ENCODE data around the gene SLC39A11.
"Not testable (repeated sequence)": the region's sequence is repeated elsewhere in the genome, so short reads cannot be mapped to it uniquely, and the experiment has no call there.

Gene SLC39A11

DNA sequence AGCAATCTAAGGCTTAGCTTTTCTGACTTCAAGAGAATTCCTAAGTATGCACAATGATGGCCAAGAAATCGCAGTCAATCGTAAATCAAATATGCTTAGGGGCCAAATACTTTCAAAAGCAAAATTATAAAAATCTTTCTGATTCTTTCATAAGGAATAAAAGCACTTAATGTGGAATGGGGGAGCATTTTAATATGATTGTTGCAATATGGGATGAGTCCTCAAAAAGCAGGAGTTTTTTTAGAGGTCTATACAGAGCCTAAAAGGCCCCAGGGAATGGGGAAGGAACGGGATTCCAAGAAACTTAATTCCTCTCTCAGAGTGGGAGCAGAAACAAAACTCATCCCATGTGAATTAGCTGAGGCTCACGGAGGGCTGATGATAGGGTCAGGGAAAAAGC, 14.7 kb upstream of the SLC39A11 start:
- no peak for DNase-seq (ENCODE audit: low read depth)

DNA sequence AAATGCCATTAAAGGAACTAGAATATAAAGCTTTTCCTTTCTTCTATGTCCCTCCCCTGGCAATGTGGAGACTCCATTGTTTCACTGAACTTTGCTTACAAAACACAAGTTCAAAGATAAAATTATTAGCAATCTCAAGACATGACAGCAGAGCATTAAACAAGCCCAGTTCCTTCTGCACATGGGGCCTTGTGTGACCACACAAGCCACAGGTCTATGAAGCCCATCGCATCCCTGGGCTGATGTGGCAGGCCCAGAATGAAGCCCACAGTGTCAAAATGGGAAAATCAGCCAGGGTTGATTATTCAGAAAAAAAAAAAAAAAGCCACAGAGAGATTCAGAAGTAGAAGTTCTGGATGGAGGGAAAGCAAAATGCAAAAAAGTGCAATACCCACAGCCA, 12.9 kb upstream of the SLC39A11 start:
- DNase-seq (ENCODE audit: low read depth) = no peak

DNA sequence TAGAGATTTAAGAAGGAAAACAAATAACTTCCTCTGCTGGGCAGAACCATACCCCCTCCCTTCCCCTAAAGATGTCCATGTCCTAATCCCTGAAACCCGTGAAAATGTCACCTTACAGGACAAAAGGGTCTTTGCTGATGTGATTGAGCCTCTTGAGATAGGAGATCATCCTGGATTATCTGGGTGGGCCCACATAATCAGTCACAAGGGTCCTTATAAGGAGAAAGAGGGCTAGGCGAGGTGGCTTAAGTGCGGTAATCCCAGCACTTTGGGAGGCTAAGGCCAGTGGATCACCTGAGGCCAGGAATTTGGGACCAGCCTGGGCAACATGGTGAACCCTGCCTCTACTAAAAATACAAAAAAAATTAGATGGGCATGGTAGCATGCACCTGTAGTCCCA, 12.0 kb upstream of the SLC39A11 start:
- DNase-seq (ENCODE audit: low read depth) = no peak

DNA sequence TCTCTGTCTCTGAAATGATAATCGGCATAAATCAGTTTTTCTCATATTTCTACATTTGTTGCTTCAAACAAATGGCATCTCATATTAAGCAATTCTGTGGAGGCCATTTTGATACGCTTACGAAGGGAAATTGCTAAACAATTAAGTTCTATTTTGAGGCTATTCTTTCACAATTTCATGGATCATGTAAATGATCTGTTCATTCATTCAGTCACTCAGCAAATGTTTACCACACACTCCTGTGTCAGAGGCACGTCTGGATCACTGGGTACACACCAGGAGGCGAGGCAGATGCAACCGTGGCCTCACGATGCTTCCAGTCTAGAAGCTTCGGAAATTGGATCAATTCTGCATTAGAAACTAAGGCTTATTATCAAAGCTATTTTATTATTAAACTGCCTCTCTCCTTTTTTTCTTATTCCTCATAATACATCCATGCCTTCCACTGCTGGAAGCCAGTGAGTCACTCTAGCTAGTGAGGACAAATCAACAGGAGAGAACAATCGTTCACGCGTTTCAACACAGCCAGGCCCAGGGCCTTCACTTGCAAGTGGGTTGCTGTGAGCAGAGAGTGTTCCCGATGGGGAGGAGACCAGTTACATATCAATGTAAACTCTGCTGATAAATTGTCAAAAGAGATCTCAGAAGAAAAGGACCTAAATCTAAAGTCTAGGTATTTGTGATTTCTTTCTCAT, 11.3 kb upstream of the SLC39A11 start:
- DNase-seq (ENCODE audit: low read depth) = no peak

GRCh38 chr17:73101031-73101430, 8.5 kb upstream of the SLC39A11 start:
- no peak for DNase-seq (ENCODE audit: low read depth)

DNA sequence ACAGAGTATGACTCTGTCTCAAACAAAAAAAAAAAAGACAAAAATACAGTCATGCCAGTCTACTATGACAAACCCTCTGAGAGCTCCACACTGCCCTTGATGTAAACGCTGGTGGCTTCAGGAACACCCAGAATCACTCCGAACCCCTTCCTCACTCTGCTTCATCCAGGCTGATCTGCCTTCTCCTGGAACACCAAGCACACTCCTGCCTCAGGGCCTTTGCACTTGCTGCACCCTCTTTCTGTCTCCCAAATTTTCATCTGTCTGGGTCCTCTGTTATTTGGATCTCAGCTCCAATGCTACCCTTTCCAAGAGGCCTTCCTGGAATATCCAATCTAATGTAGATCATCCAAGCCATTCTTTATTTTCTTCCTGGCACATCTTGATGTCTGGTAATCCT, 7.9 kb upstream of the SLC39A11 start:
- DNase-seq (ENCODE audit: low read depth) = no peak

GRCh38 chr17:73099511-73099910, 7.0 kb upstream of the SLC39A11 start:
- no peak for DNase-seq (ENCODE audit: low read depth)

DNA sequence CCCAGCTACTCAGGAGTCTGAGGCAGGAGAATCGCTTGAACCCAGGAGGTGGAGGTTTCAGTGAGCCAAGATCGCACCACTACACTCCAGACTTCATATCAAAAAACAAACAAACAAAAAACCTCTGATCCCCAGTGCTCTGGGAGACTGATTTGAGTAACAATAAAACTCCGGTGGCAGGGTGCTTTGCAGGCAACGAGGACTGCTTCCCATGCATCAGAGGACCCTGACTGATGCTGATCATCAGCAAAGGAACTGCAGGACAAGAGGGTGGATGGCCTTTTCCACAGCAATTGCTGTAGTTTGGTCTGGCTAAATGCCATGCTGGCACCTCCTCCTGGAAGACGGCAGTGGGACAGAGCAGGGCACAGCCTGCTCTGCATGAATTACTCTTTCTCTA, 6.4 kb upstream of the SLC39A11 start:
- no peak for DNase-seq (ENCODE audit: low read depth)

GRCh38 chr17:73097973-73098765, 5.7 kb upstream of the SLC39A11 start:
- not testable (repeated sequence) for DNase-seq (ENCODE audit: low read depth)

DNA sequence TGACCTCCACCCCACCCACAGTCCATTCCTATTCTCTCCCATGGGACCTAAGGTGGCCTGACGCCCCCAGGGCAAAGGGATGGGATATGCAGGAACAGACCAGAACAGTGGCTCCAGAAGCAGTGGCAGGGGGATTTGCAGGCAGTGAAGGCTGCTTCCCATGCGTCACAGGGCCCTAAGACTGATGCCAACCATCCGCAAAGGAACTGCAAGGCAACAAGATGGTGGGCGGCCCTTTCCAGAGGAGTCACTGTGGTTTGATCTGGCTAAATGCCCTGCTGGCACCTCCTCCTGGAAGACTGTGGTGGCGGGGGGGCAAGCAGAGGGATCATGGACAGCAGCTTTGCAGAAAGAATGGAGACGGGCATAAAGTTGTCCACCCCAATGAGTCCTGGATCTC, 4.4 kb upstream of the SLC39A11 start:
- DNase-seq (ENCODE audit: low read depth) = no peak

DNA sequence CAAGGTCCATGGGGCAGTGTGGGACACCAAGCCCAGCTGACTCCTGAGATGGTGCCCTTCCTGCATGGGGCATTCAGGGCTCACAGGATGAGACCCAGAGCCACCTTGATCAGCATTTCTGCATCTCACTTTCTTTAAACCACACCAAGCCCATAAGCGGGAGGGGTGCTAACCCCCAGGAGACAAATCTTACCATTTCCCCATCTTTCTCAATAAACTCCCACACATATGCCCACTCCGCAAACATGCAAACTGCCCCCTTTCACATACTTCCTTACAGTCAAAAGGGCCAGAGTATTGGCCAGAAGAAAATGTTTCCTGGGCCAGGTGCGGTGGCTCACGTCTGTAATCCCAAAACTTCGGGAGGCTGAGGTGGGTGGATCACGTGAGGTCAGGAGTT, 3.7 kb upstream of the SLC39A11 start:
- DNase-seq (ENCODE audit: low read depth) = no peak

GRCh38 chr17:73093286-73093685, 798 bp upstream of the SLC39A11 start:
- no peak for DNase-seq (ENCODE audit: low read depth)

GRCh38 chr17:73091770-73092522, 542 bp downstream of the SLC39A11 start:
- no peak for DNase-seq (ENCODE audit: low read depth)

- no peak for DNase-seq (ENCODE audit: low read depth)
Observed at GRCh38 chr17:73091410-73091769, 1.1 kb downstream of the SLC39A11 start.

- no peak for DNase-seq (ENCODE audit: low read depth)
Observed at GRCh38 chr17:73090396-73091202, 1.9 kb downstream of the SLC39A11 start.

GRCh38 chr17:73089322-73090317, 2.9 kb downstream of the SLC39A11 start:
- no peak for DNase-seq (ENCODE audit: low read depth)

DNA sequence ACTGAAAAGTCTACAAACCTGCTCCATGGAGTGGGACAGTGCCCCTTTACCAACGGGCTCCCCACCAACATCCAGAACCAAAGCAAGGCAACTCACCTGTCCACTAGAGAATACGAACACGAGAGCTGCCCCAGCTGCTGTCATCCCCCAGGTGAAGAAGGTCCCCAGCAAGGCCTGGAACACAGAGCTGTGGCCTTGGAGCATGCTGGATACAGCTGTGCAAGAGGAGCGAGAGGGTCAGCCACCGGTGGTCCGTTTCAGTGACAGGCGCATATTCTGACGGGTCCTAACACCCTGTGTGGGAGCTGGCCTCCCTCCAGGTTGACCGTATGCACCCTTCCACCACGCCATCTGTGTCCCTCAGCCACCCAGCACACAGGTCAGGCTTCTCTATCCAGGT, 3.9 kb downstream of the SLC39A11 start:
- DNase-seq (ENCODE audit: low read depth) = no peak

DNA sequence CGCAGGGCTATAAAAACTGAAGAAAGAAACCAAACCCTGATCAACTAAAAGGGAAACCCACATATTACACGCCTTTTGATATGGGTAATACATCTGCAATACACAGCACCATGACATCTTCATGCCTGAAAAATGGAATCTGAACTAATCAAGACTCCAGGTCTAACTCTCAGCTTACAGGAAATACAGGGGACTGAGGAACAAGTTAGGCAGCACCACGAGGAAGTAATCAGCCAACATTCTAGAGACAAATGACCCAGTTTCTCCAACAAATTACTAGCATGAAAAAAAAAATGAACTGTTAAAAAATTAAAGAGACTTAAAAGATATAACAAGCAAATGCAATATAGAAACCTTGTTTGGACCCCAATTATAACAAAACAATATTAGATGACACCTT, 9.1 kb downstream of the SLC39A11 start:
- no peak for DNase-seq (ENCODE audit: low read depth)

GRCh38 chr17:73074566-73074965, 17.9 kb downstream of the SLC39A11 start:
- no peak for DNase-seq (ENCODE audit: low read depth)

DNA sequence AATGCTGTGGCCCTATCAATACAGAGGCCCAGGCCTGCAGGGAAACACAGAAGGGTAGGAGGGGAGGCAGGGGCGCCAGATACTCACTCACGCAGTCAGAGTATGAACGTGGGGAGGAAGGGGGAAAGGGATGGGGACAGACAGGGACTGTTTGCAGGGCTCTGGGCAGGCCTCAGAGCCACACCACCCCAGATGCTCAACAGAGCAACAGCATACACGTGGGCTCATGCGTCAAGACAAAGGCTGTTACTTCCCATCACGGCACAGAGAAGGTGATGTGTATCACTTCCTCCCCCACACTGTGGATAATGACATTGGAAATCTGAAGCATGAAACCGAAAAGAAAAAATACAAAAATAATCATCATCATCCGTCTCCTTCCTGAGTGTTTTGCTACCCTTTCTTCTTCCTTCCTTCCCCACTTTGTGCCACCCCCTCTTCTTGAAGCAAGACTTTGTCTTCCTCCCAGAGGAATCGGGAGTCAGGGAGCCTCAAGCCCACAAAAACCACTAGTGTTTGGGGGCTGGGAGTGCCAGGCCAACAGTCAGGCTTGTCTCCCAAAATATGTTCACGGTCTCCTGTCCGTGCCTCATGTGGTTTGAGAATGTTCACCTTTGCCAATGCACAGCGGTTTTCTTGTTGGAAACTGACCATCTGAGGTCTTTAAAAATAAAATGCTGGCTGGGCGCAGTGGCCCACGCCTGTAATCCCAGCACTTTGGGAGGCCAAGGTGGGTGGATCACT, 20.1 kb downstream of the SLC39A11 start:
- no peak for DNase-seq (ENCODE audit: low read depth)
